ENCODE data around the gene FGD4.

FGD4 gene

GRCh38 chr12:32399370-32400113 is at the start of gene FGD4:
Gene FGD4, plus strand, starts transcription at chr12:32399558.
- peak; percentile 94 for DNase-seq

GRCh38 chr12:32353540-32353939 is 45.8 kb upstream of the FGD4 start:
- no peak for DNase-seq

- no peak for DNase-seq
Observed at GRCh38 chr12:32357601-32358249, 41.6 kb upstream of the FGD4 start.

GRCh38 chr12:32360956-32361355 is 38.4 kb upstream of the FGD4 start:
- no peak for DNase-seq

GRCh38 chr12:32362892-32363291 is 36.5 kb upstream of the FGD4 start:
- no peak for DNase-seq

- peak; percentile 63 for DNase-seq
Observed at GRCh38 chr12:32365473-32366064, 33.8 kb upstream of the FGD4 start.

- no peak for DNase-seq
Observed at GRCh38 chr12:32366714-32367113, 32.6 kb upstream of the FGD4 start.

GRCh38 chr12:32367381-32367780 is 32.0 kb upstream of the FGD4 start:
- DNase-seq = no peak

- no peak for DNase-seq
Observed at GRCh38 chr12:32369202-32369601, 30.2 kb upstream of the FGD4 start.

GRCh38 chr12:32377344-32378055 is 21.9 kb upstream of the FGD4 start:
- no peak for DNase-seq

GRCh38 chr12:32379213-32379612 is 20.1 kb upstream of the FGD4 start:
- no peak for DNase-seq

- DNase-seq = no peak
Observed at GRCh38 chr12:32379667-32380066, 19.7 kb upstream of the FGD4 start.

- DNase-seq = no peak
Observed at GRCh38 chr12:32382226-32382625, 17.1 kb upstream of the FGD4 start.

- DNase-seq = peak; percentile 58
Observed at GRCh38 chr12:32390572-32391219, 8.7 kb upstream of the FGD4 start.

- DNase-seq = no peak
Observed at GRCh38 chr12:32395026-32395425, 4.3 kb upstream of the FGD4 start.

GRCh38 chr12:32397696-32398095 is 1.7 kb upstream of the FGD4 start:
- DNase-seq = no peak

- DNase-seq = no peak
Observed at GRCh38 chr12:32398181-32398580, 1.2 kb upstream of the FGD4 start.

- peak; percentile 38 for DNase-seq
Observed at GRCh38 chr12:32398816-32399369, 465 bp upstream of the FGD4 start.

- DNase-seq = no peak
Observed at GRCh38 chr12:32400114-32400672, 835 bp downstream of the FGD4 start.

- DNase-seq = no peak
Observed at GRCh38 chr12:32400866-32401265, 1.5 kb downstream of the FGD4 start.

GRCh38 chr12:32402170-32402569 is 2.8 kb downstream of the FGD4 start:
- no peak for DNase-seq

- no peak for DNase-seq
Observed at GRCh38 chr12:32402946-32403345, 3.6 kb downstream of the FGD4 start.
